BJ (cell line): ENCODE data around the gene S100A16. TPM values are rescaled to one million over a fixed set of nuclear protein-coding genes. Genes with fewer than 3 reads are reported as not detected.

Experiments used
- CTCF ChIA-PET: fragments of 350-600 bp; formaldehyde crosslinking; extraction: SDS; loops from one replicate; lab custom pipeline; 2021; ENCODE audit warnings: antibody characterized with exemption, inconsistent platforms; lab: Yijun Ruan, JAX
- POLR2A ChIA-PET: fragments of 300-600 bp; sonication (Branson Sonifier 250); formaldehyde crosslinking; extraction: SDS; loops from one replicate; lab custom pipeline; 2021; ENCODE audit warnings: antibody characterized with exemption; lab: Charles Lee
- DNase-seq: peaks from one replicate; pipeline ENCODE4 v3.0.0-alpha.2; 2011; ENCODE audit warnings: low read depth
- H3K27me3 ChIP-seq: 2 replicates; pipeline ENCODE4 v1.6.0; 2011; ENCODE audit warnings: low read length; ENCODE audit not compliant: control insufficient read depth, insufficient read depth
- H3K36me3 ChIP-seq: 2 replicates; pipeline ENCODE4 v1.5.1; 2011; ENCODE audit warnings: low read length; ENCODE audit not compliant: control insufficient read depth, insufficient read depth
- H3K4me3 ChIP-seq: 2 replicates; pipeline ENCODE4 v1.5.1; 2011; ENCODE audit warnings: low read depth, mild to moderate bottlenecking, control low read depth, low read length
- CTCF ChIP-seq: IDR thresholded peaks from 2 replicates; pipeline ENCODE4 v1.5.1; 2011; ENCODE audit warnings: low read depth, mild to moderate bottlenecking, control low read depth, inconsistent platforms, low read length, moderate library complexity; ENCODE audit not compliant: insufficient read depth
- polyA plus RNA-seq: library from polyadenylated mRNA; depleted of rRNA; stranded (reverse); fragments of >200 nt; gene quantifications from 2 replicates; pipeline ENCODE4 v1.2.3, GENCODE V29; 2011

S100A16 gene
- polyA plus RNA-seq, 1 experiment, result 699 TPM

GRCh38 chr1:153567621-153568366 lies 45.1 kb downstream of the S100A16 start:
- Histone ChIP-seq H3K4me3 (no peak overlapping the region), H3K27me3 (no peaks in the 10 kb centered on the region), H3K36me3 (no peaks in the 10 kb centered on the region)
- CTCF ChIA-PET, result interaction anchor here (0.6 to 6.5 kb wide), 25 partner anchors 10 to 422 kb away, joined by 3 to 223 read pairs (median 4); partner anchors contain the start of genes S100A13, S100A14, S100A16 and S100A3
- no peak for DNase-seq
- POLR2A ChIA-PET, result interaction anchor here (0.6 to 1.3 kb wide), 3 partner anchors 35 to 59 kb away, joined by 3 to 9 read pairs (median 3); partner anchors contain the start of gene S100A13
- TF ChIP-seq CTCF, result no peak

GRCh38 chr1:153566414-153567371 lies 46.2 kb downstream of the S100A16 start:
- ChIA-PET CTCF (interaction anchor here (0.7 to 5.6 kb wide), 12 partner anchors 10 to 188 kb away, joined by 3 to 65 read pairs (median 6); partner anchors contain the start of genes S100A13, S100A5 and S100A6), POLR2A (interaction anchor here (0.5 to 1.5 kb wide), 7 partner anchors 10 to 60 kb away, joined by 3 to 16 read pairs (median 5); partner anchors contain the start of genes S100A4 and S100A6)
- no peaks in the 10 kb centered on the region for H3K36me3 ChIP-seq
- no peak overlapping the region for H3K4me3 ChIP-seq
- TF ChIP-seq CTCF, result no peak
- H3K27me3 ChIP-seq, result no peaks in the 10 kb centered on the region
- peak; percentile 89 for DNase-seq

- CTCF ChIA-PET, result interaction anchor here (0.7 to 5.6 kb wide), 13 partner anchors 9 to 189 kb away, joined by 3 to 65 read pairs (median 6); partner anchors contain the start of genes S100A13, S100A5 and S100A6
- Histone ChIP-seq H3K36me3 (no peaks in the 10 kb centered on the region), H3K27me3 (no peaks in the 10 kb centered on the region), H3K4me3 (no peak within 1 kb of the TSS)
- POLR2A ChIA-PET, result interaction anchor here (0.5 to 1.5 kb wide), 7 partner anchors 9 to 61 kb away, joined by 3 to 16 read pairs (median 5); partner anchors contain the start of genes S100A4 and S100A6
- DNase-seq, result no peak
- no peak for TF ChIP-seq CTCF
Measured at GRCh38 chr1:153565529-153566374, 47.2 kb downstream of the S100A16 start, which contains the start of gene S100A2. S100A2 (minus strand) TSS chr1:153565844; CDS start chr1:153563877, 1,967 bp downstream.

- ChIA-PET CTCF (interaction anchor here (0.8 to 5.6 kb wide), 5 partner anchors 10 to 69 kb away, joined by 3 to 65 read pairs (median 9); partner anchors contain the start of gene S100A6), POLR2A (interaction anchor here (0.6 to 1.3 kb wide), 2 partner anchors 30 to 31 kb away, joined by 3 to 4 read pairs; no protein-coding TSS in a partner anchor)
- Histone ChIP-seq H3K36me3 (no peaks in the 10 kb centered on the region), H3K27me3 (no peaks in the 10 kb centered on the region), H3K4me3 (no peak overlapping the region)
- no peak for TF ChIP-seq CTCF
- no peak for DNase-seq
Measured at GRCh38 chr1:153563991-153564390, 48.9 kb downstream of the S100A16 start.
